Loucy (cell line): ENCODE data around the gene IRS1.

Experiments
- H2AFZ ChIP-seq: fragments of 200-600 bp; sonication (generic); 2 replicates; pipeline ENCODE4 v1.6.0; 2016; ENCODE audit warnings: antibody characterized with exemption, mild to moderate bottlenecking, low read length, moderate library complexity
- H3F3A ChIP-seq: fragments of 200-600 bp; 2 replicates; pipeline ENCODE4 v1.6.0; 2016; ENCODE audit warnings: antibody characterized with exemption, low read depth, mild to moderate bottlenecking
- H3K27me3 ChIP-seq: fragments of 200-600 bp; sonication (generic); 2 replicates; pipeline ENCODE4 v1.6.1; 2014; ENCODE audit warnings: low read length, mild to moderate bottlenecking; ENCODE audit not compliant: insufficient read depth, poor library complexity, severe bottlenecking
- H3K36me3 ChIP-seq: fragments of 200-600 bp; sonication (generic); 2 replicates; pipeline ENCODE4 v1.6.1; 2016; ENCODE audit warnings: low read length; ENCODE audit not compliant: insufficient read depth
- H3K4me1 ChIP-seq: fragments of 200-600 bp; sonication (generic); 2 replicates; pipeline ENCODE4 v1.5.1; 2014; ENCODE audit warnings: low read length, mild to moderate bottlenecking; ENCODE audit not compliant: insufficient read depth, poor library complexity, severe bottlenecking
- H3K4me2 ChIP-seq: fragments of 200-600 bp; sonication (generic); 2 replicates; pipeline ENCODE4 v1.6.0; 2014; ENCODE audit warnings: antibody characterized with exemption, low read length, low read depth, mild to moderate bottlenecking; ENCODE audit not compliant: poor library complexity, severe bottlenecking
- H3K4me3 ChIP-seq: fragments of 200-600 bp; sonication (generic); 2 replicates; pipeline ENCODE4 v1.5.1; 2014; ENCODE audit warnings: low read length, mild to moderate bottlenecking, mixed read lengths; ENCODE audit not compliant: poor library complexity, severe bottlenecking
- H3K79me2 ChIP-seq: fragments of 200-600 bp; sonication (generic); 2 replicates; pipeline ENCODE4 v1.6.1; 2014; ENCODE audit warnings: low read length; ENCODE audit not compliant: insufficient read depth
- H3K9ac ChIP-seq: fragments of 200-600 bp; sonication (generic); 2 replicates; pipeline ENCODE4 v1.6.0; 2014; ENCODE audit warnings: mild to moderate bottlenecking, low read depth, low read length, moderate library complexity; ENCODE audit not compliant: poor library complexity, severe bottlenecking
- H3K9me2 ChIP-seq: fragments of 200-600 bp; sonication (generic); replicated peaks from 2 replicates; pipeline ENCODE4 v1.6.1; 2016; ENCODE audit warnings: low read depth, low read length, mixed read lengths
- H3K9me3 ChIP-seq: fragments of 200-600 bp; sonication (generic); 2 replicates; pipeline ENCODE4 v1.6.1; 2014; ENCODE audit warnings: mild to moderate bottlenecking, antibody characterized with exemption, low read length, low read depth; ENCODE audit not compliant: insufficient read depth
- H4K20me1 ChIP-seq: fragments of 200-600 bp; sonication (generic); 2 replicates; pipeline ENCODE4 v1.6.0; 2014; ENCODE audit warnings: antibody characterized with exemption, low read length, mild to moderate bottlenecking; ENCODE audit not compliant: insufficient read depth, poor library complexity, severe bottlenecking
- EZH2phosphoT487 ChIP-seq: fragments of 200-600 bp; IDR thresholded peaks from 2 replicates; pipeline ENCODE4 v1.6.1; 2018; ENCODE audit warnings: antibody characterized with exemption, mild to moderate bottlenecking, moderate library complexity, borderline replicate concordance
- TF ChIP-seq, protein P1 (sequence below): fragments of 200-600 bp; sonication (generic); conservative IDR thresholded peaks from 2 replicates; pipeline ENCODE4 v1.5.1; 2014; ENCODE audit warnings: mild to moderate bottlenecking, antibody characterized with exemption, low read length

Gene IRS1

DNA sequence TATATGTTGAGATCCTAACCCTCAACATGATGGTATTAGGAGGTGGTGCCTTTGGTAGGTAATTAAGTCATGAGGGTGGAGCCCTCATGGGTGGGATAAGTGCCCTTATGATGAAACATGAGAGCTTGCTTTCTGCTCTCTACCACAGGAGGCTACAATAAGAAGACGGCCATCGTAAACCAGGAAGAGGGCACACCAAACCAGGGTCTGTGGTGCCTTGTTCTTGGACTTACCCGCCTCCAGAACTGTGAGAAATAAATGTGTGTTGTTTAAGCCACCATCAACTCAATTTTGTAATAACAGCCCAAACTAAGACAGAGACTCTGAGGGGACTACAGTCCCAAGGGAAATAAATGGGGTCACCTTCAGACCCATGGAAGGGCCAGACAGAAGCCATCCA is 52.3 kb downstream of the IRS1 start:
- Histone ChIP-seq H3K79me2 (no peaks in the 10 kb centered on the region), H3K4me1 (no peaks in the 10 kb centered on the region), H3K9me2 (no peaks in the 10 kb centered on the region), H3K36me3 (no peaks in the 10 kb centered on the region), H3F3A (no peaks in the 10 kb centered on the region), H4K20me1 (no peaks in the 10 kb centered on the region), H3K4me2 (no peak overlapping the region), H3K27me3 (no peaks in the 10 kb centered on the region), H3K4me3 (no peak overlapping the region), H2AFZ (no peak overlapping the region), H3K9ac (no peak overlapping the region), H3K9me3 (no peaks in the 10 kb centered on the region)
- TF ChIP-seq EZH2phosphoT487: no peak
- TF ChIP-seq, protein P1, sequence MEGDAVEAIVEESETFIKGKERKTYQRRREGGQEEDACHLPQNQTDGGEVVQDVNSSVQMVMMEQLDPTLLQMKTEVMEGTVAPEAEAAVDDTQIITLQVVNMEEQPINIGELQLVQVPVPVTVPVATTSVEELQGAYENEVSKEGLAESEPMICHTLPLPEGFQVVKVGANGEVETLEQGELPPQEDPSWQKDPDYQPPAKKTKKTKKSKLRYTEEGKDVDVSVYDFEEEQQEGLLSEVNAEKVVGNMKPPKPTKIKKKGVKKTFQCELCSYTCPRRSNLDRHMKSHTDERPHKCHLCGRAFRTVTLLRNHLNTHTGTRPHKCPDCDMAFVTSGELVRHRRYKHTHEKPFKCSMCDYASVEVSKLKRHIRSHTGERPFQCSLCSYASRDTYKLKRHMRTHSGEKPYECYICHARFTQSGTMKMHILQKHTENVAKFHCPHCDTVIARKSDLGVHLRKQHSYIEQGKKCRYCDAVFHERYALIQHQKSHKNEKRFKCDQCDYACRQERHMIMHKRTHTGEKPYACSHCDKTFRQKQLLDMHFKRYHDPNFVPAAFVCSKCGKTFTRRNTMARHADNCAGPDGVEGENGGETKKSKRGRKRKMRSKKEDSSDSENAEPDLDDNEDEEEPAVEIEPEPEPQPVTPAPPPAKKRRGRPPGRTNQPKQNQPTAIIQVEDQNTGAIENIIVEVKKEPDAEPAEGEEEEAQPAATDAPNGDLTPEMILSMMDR: no peak

DNA sequence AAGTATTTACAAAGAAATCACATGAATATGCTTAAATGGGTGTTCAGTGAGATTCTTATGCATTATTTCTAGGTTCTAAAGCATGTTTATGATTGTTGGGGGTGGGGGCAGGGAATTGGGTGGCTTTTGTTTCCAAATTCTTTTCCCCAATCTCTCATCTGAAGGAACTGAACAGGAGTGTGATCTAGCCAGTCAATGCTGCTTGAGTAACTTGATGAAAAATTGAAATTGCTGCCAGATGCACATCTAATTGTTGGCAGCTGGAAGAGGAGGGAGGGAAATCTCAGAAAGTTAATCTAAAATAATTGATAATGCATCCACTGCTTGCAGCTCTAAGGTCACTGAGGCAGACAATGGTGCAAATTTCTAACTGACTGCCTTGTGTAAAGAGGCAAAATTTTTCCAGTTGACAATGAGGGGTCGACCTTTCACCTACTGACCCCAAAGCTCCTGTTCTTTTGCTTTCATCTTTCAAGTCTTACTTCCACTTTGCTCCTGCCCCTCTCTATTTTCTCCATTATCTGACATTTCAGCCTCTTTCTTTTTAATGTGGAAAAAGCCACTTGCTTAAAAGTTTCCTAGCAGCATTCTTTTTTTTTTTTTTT is 53.3 kb downstream of the IRS1 start:
- H3K79me2 ChIP-seq: no peaks in the 10 kb centered on the region
- no peaks in the 10 kb centered on the region for H4K20me1 ChIP-seq
- TF ChIP-seq, protein P1: no peak
- no peak for TF ChIP-seq EZH2phosphoT487

DNA sequence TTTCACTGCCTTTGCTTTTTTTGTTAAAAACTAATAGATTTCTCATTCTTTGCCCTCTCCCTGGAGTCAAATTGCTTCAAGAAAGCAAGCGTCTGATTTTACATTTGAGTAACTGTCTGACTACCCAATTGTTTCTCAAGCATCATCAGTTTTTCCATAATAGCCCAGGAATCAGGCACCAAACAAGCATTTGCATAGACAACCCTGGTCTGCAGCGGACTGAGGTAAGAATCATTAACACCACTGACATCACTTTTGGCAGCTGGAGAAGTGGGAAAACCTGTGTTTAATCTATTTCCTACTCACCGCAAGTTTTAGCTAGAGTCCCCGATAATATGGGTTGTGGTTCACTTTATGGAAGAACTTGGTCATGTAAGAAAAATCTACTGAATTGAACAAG is 55.7 kb downstream of the IRS1 start:
- H3K4me1 ChIP-seq: no peaks in the 10 kb centered on the region
- H3K4me2 ChIP-seq: no peak overlapping the region
- no peak overlapping the region for H2AFZ ChIP-seq
- no peak overlapping the region for H3K4me3 ChIP-seq
- H3K9me2 ChIP-seq: no peaks in the 10 kb centered on the region
- no peaks in the 10 kb centered on the region for H3K9me3 ChIP-seq
- H3F3A ChIP-seq: no peaks in the 10 kb centered on the region
- no peak overlapping the region for H3K9ac ChIP-seq
- no peaks in the 10 kb centered on the region for H3K79me2 ChIP-seq
- H4K20me1 ChIP-seq: no peaks in the 10 kb centered on the region
- TF ChIP-seq, protein P1: no peak
- TF ChIP-seq EZH2phosphoT487: no peak
- no peaks in the 10 kb centered on the region for H3K27me3 ChIP-seq
- H3K36me3 ChIP-seq: no peaks in the 10 kb centered on the region

More for the DNA sequence above, 53.3 kb downstream of the IRS1 start:
- no peaks in the 10 kb centered on the region for H3K4me1 ChIP-seq
- H3K4me2 ChIP-seq: no peak overlapping the region
- H2AFZ ChIP-seq: no peak overlapping the region
- no peaks in the 10 kb centered on the region for H3K9me2 ChIP-seq
- H3K36me3 ChIP-seq: no peaks in the 10 kb centered on the region
- no peaks in the 10 kb centered on the region for H3F3A ChIP-seq
- no peaks in the 10 kb centered on the region for H3K9me3 ChIP-seq
- no peak overlapping the region for H3K9ac ChIP-seq
- no peak overlapping the region for H3K4me3 ChIP-seq
- no peaks in the 10 kb centered on the region for H3K27me3 ChIP-seq
